COLO829 (cell line): ENCODE results near the gene HIGD1B.

Experiments used
- DNase-seq: peaks from one replicate; pipeline ENCODE4 v3.0.0; 2012; ENCODE audit warnings: low spot score

HIGD1B gene

GRCh38 chr17:44837196-44837595 is 10.5 kb upstream of the HIGD1B start:
- no peak for DNase-seq

GRCh38 chr17:44840274-44840673 is 7.4 kb upstream of the HIGD1B start:
- DNase-seq: no peak

- DNase-seq: no peak
These were observed 6.7 kb upstream of the HIGD1B start for GRCh38 chr17:44840936-44841335.

GRCh38 chr17:44842748-44843147 is 4.9 kb upstream of the HIGD1B start:
- no peak for DNase-seq

GRCh38 chr17:44844390-44844830 is 3.3 kb upstream of the HIGD1B start:
- DNase-seq: no peak

- no peak for DNase-seq
These were observed 1.5 kb upstream of the HIGD1B start for GRCh38 chr17:44846206-44846605.

GRCh38 chr17:44848257-44848795 is 643 bp downstream of the HIGD1B start:
- no peak for DNase-seq

GRCh38 chr17:44848961-44849489 is 1.3 kb downstream of the HIGD1B start:
- no peak for DNase-seq

GRCh38 chr17:44850025-44850424 is 2.3 kb downstream of the HIGD1B start:
- no peak for DNase-seq

- DNase-seq: no peak
These were observed 2.9 kb downstream of the HIGD1B start for GRCh38 chr17:44850612-44851011.

GRCh38 chr17:44854192-44854591 is 6.5 kb downstream of the HIGD1B start:
- no peak for DNase-seq

- no peak for DNase-seq
These were observed 12.0 kb downstream of the HIGD1B start for GRCh38 chr17:44859701-44860100.

- no peak for DNase-seq
These were observed 14.7 kb downstream of the HIGD1B start for GRCh38 chr17:44862278-44862914.

- DNase-seq: no peak
These were observed 15.6 kb downstream of the HIGD1B start for GRCh38 chr17:44863061-44863918.

- DNase-seq: no peak
These were observed 17.1 kb downstream of the HIGD1B start for GRCh38 chr17:44864831-44865230.

GRCh38 chr17:44865231-44865660 is 17.6 kb downstream of the HIGD1B start:
- peak; percentile 68 for DNase-seq

GRCh38 chr17:44865931-44866330 is 18.2 kb downstream of the HIGD1B start:
- DNase-seq: no peak

- DNase-seq: no peak
These were observed 20.2 kb downstream of the HIGD1B start for GRCh38 chr17:44867841-44868240.

- DNase-seq: no peak
These were observed 23.9 kb downstream of the HIGD1B start for GRCh38 chr17:44871556-44871955.

GRCh38 chr17:44872131-44872768 is 24.6 kb downstream of the HIGD1B start:
- DNase-seq: no peak

- no peak for DNase-seq
These were observed 28.1 kb downstream of the HIGD1B start for GRCh38 chr17:44875761-44876160.

GRCh38 chr17:44877121-44877520 is 29.4 kb downstream of the HIGD1B start:
- DNase-seq: no peak
